ENCODE results near the gene PKD1L1.
"Not testable (repeated sequence)": the region's sequence is repeated elsewhere in the genome, so short reads cannot be mapped to it uniquely, and the experiment has no call there.

Gene PKD1L1

GRCh38 chr7:47818796-47819606 is 129.3 kb downstream of the PKD1L1 start:
- DNase-seq (ENCODE audit: low read depth): peak; percentile 12

- no peak for DNase-seq (ENCODE audit: low read depth)
Measured at GRCh38 chr7:47817917-47818316, 130.3 kb downstream of the PKD1L1 start.

- no peak for DNase-seq (ENCODE audit: low read depth)
Measured at GRCh38 chr7:47816647-47817046, 131.6 kb downstream of the PKD1L1 start.

GRCh38 chr7:47815867-47816266 is 132.4 kb downstream of the PKD1L1 start:
- no peak for DNase-seq (ENCODE audit: low read depth)

GRCh38 chr7:47814905-47815613 is 133.2 kb downstream of the PKD1L1 start:
- no peak for DNase-seq (ENCODE audit: low read depth)

- DNase-seq (ENCODE audit: low read depth): no peak
Measured at GRCh38 chr7:47813620-47814260, 134.5 kb downstream of the PKD1L1 start.

GRCh38 chr7:47812429-47813136 is 135.7 kb downstream of the PKD1L1 start:
- DNase-seq (ENCODE audit: low read depth): no peak

GRCh38 chr7:47811632-47812380 is 136.5 kb downstream of the PKD1L1 start:
- no peak for DNase-seq (ENCODE audit: low read depth)

- DNase-seq (ENCODE audit: low read depth): no peak
Measured at GRCh38 chr7:47809387-47809786, 138.9 kb downstream of the PKD1L1 start.

GRCh38 chr7:47808321-47808720 is 139.9 kb downstream of the PKD1L1 start:
- no peak for DNase-seq (ENCODE audit: low read depth)

GRCh38 chr7:47807756-47808155 is 140.5 kb downstream of the PKD1L1 start:
- DNase-seq (ENCODE audit: low read depth): no peak

GRCh38 chr7:47807126-47807525 is 141.1 kb downstream of the PKD1L1 start:
- DNase-seq (ENCODE audit: low read depth): no peak

- no peak for DNase-seq (ENCODE audit: low read depth)
Measured at GRCh38 chr7:47806701-47807103, 141.6 kb downstream of the PKD1L1 start.

GRCh38 chr7:47804767-47805545 is 143.3 kb downstream of the PKD1L1 start:
- DNase-seq (ENCODE audit: low read depth): no peak

GRCh38 chr7:47803846-47804245 is 144.4 kb downstream of the PKD1L1 start:
- DNase-seq (ENCODE audit: low read depth): no peak

GRCh38 chr7:47803025-47803424 is 145.2 kb downstream of the PKD1L1 start:
- DNase-seq (ENCODE audit: low read depth): no peak

GRCh38 chr7:47801423-47801822 is 146.8 kb downstream of the PKD1L1 start:
- no peak for DNase-seq (ENCODE audit: low read depth)

- DNase-seq (ENCODE audit: low read depth): no peak
Measured at GRCh38 chr7:47799524-47799923, 148.7 kb downstream of the PKD1L1 start.

GRCh38 chr7:47796347-47796746 is 151.9 kb downstream of the PKD1L1 start:
- DNase-seq (ENCODE audit: low read depth): no peak

GRCh38 chr7:47795631-47796030 is 152.6 kb downstream of the PKD1L1 start:
- no peak for DNase-seq (ENCODE audit: low read depth)

GRCh38 chr7:47795126-47795525 is 153.1 kb downstream of the PKD1L1 start:
- not testable (repeated sequence) for DNase-seq (ENCODE audit: low read depth)

Data from stimulated activated CD8-positive, alpha-beta memory T cell treated with anti-CD3 and anti-CD28 coated beads, Interleukin-12 subunit alpha, Interleukin-12 subunit beta, amount 100 ng/mL, for 1 hour (primary cell).